Vagina (tissue), 2 donors: ENCODE results near the gene CAPN12. TPM values are rescaled to one million over a fixed set of nuclear protein-coding genes. Genes with fewer than 3 reads are reported as not detected.

Experiments
- DNase-seq, 2 donors: peaks; one replicate each; pipeline ENCODE4 v3.0.0-alpha.2; 2017; ENCODE audit errors: extremely low spot score in 2 of 2
- H3K27ac ChIP-seq: fragments of 200-600 bp; sonication (generic); one replicate; pipeline ENCODE4 v1.5.1; 2019
- H3K27me3 ChIP-seq: fragments of 200-600 bp; sonication (generic); one replicate; pipeline ENCODE4 v1.5.1; 2019
- H3K36me3 ChIP-seq, 2 donors: fragments of 200-600 bp; sonication (generic); one replicate each; pipeline ENCODE4 v1.5.1; 2017 to 2019
- H3K4me1 ChIP-seq: fragments of 200-600 bp; sonication (generic); one replicate; pipeline ENCODE4 v1.5.1; 2019
- H3K4me3 ChIP-seq, 2 donors: fragments of 200-600 bp; sonication (generic); 1 replicate in 1 of 2; 2 replicates in 1 of 2; pipeline ENCODE4 v1.5.1; 2016 to 2019
- H3K9me3 ChIP-seq: fragments of 200-600 bp; sonication (generic); one replicate; pipeline ENCODE4 v1.5.1; 2019
- POLR2A ChIP-seq, 2 donors: fragments of 450-650 bp; IDR thresholded peaks; one replicate each; pipeline ENCODE4 v1.6.1; 2017; ENCODE audit warnings: antibody characterized with exemption in 2 of 2, mild to moderate bottlenecking in 2 of 2, moderate library complexity in 2 of 2
- POLR2AphosphoS5 ChIP-seq, 2 donors: sonication (generic); formaldehyde crosslinking; IDR thresholded peaks; one replicate each; pipeline ENCODE4 v1.9.0; 2017; ENCODE audit warnings: antibody characterized with exemption in 2 of 2, mild to moderate bottlenecking in 2 of 2, low read depth in 1 of 2; ENCODE audit not compliant: insufficient read depth in 1 of 2
- intact Hi-C: fragments of 100-400 bp; cut with DNase I; formaldehyde crosslinking; loops from one replicate; pipeline ENCODE4 v1.15.1; 2023
- total RNA-seq: library from RNA; depleted of rRNA; stranded (reverse); fragments of >200 nt; gene quantifications from one replicate; pipeline ENCODE4 v1.2.3, GENCODE V29; 2016
- TF ChIP-seq, protein P1 (sequence below), 3 experiments: fragments of 450-650 bp in 2 of 3; fragments of 200-600 bp in 1 of 3; sonication (generic) in 1 of 3; IDR thresholded peaks; one replicate each; pipeline ENCODE4 v1.5.1; 2017 to 2019; ENCODE audit warnings: antibody characterized with exemption in 3 of 3, mild to moderate bottlenecking in 2 of 3, moderate library complexity in 2 of 3

The CAPN12 gene
- total RNA-seq, 1 donor from 2014 or later = 9.6 TPM

DNA sequence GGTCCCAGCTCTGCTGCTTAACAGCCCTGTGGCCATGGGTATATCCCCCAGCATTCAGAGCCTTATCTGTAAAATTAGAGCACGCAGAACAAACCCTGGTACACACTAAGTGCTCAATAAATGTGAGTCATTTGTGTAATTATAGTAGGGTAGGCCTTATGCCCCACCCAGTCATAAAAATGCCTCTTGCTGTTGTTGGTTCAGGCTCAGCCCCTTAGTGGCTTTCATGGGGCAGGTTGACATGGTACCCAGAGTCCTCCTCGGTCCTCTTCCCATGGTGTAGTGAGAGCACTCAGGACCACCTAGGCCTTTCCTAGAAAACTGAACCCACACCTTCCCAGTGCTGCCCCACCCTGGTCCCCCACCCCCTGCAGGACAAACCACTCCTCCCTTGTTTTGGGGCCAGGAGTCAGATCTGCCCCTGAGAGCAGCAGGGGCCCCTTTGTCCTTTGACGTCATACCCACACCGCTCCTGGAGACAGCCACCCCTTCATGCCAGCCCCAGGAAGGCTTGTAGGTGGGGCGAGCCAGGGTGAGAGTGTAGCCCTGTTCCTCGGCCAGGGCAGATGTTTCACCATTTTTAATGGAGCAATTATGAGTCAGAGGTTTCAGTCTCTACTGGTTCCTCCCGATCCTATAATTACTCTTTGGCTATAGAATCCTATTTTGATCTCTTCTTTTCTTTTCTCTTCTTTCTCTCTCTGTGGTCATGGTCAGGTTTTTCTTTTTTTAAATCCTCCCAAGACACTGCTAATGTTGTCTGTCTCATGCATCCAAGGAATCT is 60.0 kb downstream of the CAPN12 start:
- Histone ChIP-seq H3K9me3 (no peaks in the 10 kb centered on the region), H3K4me1 (peaks cover 96% of the 10 kb centered on the region), H3K27me3 (no peaks in the 10 kb centered on the region), H3K36me3 (no peaks in the 10 kb centered on the region), H3K27ac (peak overlapping the region; percentile 98), H3K4me3 (no peak overlapping the region)
- intact Hi-C loops = no loop called here
- TF ChIP-seq POLR2A (IDR thresholded peaks at IDR 0.05) (no peak), POLR2AphosphoS5 (IDR thresholded peaks at IDR 0.05; ENCODE audit: insufficient read depth in 1 of 2, low read depth in 1 of 2) (peak; percentile 42 to 65)
- peak in 1 of 2 donors; percentile 94 for DNase-seq

DNA sequence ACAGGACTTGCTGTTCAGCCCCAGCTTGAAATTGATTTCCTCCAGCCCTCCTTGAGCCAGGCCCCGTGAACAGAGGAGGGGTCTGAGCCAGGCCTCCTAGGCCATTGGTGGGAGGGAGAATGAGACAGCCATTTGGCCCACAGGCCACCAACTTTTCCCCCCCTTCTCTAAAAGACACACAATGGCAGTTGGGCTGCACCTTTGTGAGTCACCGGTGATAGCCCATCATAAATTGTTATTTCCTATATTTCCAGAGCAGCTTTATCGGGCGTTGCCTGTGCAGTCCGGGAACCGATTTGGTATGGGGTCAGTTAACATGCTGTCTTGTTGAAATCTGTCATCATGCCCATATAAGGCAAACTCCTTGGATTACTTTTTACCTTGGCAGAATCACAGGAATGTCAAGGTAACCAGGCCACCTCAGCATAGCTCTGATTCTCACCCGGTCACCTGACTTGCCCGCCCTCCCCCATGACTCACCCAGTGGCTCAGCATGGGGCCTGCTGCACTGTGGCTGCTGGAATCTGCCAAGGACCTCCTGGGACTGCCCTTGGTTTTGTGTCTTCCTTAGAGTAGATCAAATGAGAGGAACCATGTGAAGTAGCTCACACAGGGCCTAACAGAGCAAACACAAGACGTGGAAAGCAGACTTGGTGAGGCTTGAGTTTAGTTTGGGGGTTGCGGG is 60.7 kb downstream of the CAPN12 start:
- H3K4me3 ChIP-seq = no peak overlapping the region
- DNase-seq = no peak
- no peaks in the 10 kb centered on the region for H3K9me3 ChIP-seq
- H3K36me3 ChIP-seq = no peaks in the 10 kb centered on the region
- intact Hi-C loops = no loop called here
- H3K27me3 ChIP-seq = no peaks in the 10 kb centered on the region
- TF ChIP-seq POLR2A (IDR thresholded peaks at IDR 0.05) (no peak), POLR2AphosphoS5 (IDR thresholded peaks at IDR 0.05; ENCODE audit: insufficient read depth in 1 of 2, low read depth in 1 of 2) (peak; percentile 60 to 75)
- TF ChIP-seq, protein P1, sequence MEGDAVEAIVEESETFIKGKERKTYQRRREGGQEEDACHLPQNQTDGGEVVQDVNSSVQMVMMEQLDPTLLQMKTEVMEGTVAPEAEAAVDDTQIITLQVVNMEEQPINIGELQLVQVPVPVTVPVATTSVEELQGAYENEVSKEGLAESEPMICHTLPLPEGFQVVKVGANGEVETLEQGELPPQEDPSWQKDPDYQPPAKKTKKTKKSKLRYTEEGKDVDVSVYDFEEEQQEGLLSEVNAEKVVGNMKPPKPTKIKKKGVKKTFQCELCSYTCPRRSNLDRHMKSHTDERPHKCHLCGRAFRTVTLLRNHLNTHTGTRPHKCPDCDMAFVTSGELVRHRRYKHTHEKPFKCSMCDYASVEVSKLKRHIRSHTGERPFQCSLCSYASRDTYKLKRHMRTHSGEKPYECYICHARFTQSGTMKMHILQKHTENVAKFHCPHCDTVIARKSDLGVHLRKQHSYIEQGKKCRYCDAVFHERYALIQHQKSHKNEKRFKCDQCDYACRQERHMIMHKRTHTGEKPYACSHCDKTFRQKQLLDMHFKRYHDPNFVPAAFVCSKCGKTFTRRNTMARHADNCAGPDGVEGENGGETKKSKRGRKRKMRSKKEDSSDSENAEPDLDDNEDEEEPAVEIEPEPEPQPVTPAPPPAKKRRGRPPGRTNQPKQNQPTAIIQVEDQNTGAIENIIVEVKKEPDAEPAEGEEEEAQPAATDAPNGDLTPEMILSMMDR (IDR thresholded peaks at IDR 0.05) = no peak
- peak overlapping the region; percentile 98 for H3K27ac ChIP-seq
- peaks cover 96% of the 10 kb centered on the region for H3K4me1 ChIP-seq

DNA sequence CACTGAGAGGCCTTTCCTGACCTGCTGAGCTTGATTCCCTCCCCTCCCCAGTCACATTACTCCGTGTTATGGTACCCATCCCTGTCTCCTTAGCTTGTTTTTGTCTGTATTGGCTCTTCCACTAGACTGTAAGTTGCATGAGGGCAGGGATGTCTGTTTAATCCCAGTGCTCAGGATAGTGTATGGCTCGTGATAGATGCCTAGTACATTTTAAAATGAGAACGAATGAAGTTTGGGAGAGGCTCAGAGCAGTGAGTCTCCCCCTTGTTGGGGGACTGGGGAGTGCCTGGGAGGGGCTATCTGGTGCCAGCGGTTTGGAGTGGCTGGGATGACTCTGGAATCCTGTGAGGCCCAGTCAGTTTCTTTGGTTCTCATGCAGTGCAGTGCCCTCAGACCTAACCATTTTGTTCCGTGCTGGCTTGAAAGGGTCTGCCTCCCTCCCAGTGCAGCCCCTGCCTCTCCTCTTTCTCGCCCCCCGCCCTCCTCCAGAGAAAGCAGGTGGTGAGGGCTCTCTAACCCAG is 61.3 kb downstream of the CAPN12 start:
- Histone ChIP-seq H3K9me3 (no peaks in the 10 kb centered on the region), H3K27me3 (no peaks in the 10 kb centered on the region), H3K27ac (peak overlapping the region; percentile 98), H3K36me3 (no peaks in the 10 kb centered on the region), H3K4me1 (peaks cover 96% of the 10 kb centered on the region), H3K4me3 (no peak overlapping the region)
- TF ChIP-seq POLR2A (IDR thresholded peaks at IDR 0.05) (no peak), POLR2AphosphoS5 (IDR thresholded peaks at IDR 0.05; ENCODE audit: insufficient read depth in 1 of 2, low read depth in 1 of 2) (no peak)
- TF ChIP-seq, protein P1 (IDR thresholded peaks at IDR 0.05) = no peak
- DNase-seq = no peak
- intact Hi-C loops = no loop called here

DNA sequence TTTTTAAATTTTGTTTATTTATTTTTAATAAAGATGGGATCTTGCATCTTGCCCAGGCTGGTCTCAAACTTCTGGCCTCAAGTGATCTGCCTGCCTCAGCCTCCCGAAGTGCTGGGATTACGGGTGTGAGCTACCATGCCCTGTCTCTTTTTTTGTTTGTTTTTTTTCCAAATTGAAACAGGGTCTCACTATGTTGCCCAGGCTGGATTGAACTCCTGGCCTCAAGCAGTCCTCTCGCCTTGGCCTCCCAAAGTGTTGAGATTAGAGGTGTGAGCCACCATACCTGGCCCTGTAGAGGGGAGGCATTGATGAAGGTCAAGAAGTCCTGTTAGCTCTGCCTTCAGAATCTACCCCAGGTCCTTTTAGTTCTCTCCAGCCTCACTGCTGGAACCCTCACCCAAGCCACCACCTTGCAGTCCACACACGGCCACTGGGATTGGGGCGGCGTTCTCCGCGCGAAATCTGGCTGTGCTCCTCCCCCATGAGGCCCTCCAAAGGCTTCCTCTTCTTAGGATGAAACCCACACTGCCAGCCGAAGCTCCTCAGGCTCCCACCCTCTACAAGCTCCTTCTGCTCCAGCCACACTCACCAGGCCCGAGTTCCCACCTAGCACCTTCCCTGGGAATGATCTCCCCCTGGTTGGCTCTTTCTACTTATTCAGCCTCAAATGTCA is 61.9 kb downstream of the CAPN12 start:
- Histone ChIP-seq H3K27me3 (no peaks in the 10 kb centered on the region), H3K4me3 (no peak overlapping the region), H3K9me3 (no peaks in the 10 kb centered on the region), H3K27ac (peak overlapping the region; percentile 98), H3K4me1 (peaks cover 96% of the 10 kb centered on the region), H3K36me3 (no peaks in the 10 kb centered on the region)
- no peak for DNase-seq
- intact Hi-C loops = no loop called here
- TF ChIP-seq, protein P1 (IDR thresholded peaks at IDR 0.05) = no peak

Other genes starting within 250 kb of the CAPN12 start
- gene MAP4K1, start 126.5 kb downstream of the CAPN12 start, total RNA-seq = 47.9 TPM
- 349 TPM for gene EIF3K, start 125.3 kb downstream of the CAPN12 start, total RNA-seq
- 513 TPM for gene ACTN4, start 96.8 kb downstream of the CAPN12 start, total RNA-seq
- gene LGALS7, start 29.0 kb upstream of the CAPN12 start, total RNA-seq = 269 TPM
- gene LGALS7B, start 44.7 kb upstream of the CAPN12 start, total RNA-seq = 760 TPM
- not detected for gene LGALS4, start 68.5 kb upstream of the CAPN12 start, total RNA-seq
- 158 TPM for gene ECH1, start 87.3 kb upstream of the CAPN12 start, total RNA-seq
- 190 TPM for gene HNRNPL, start 105.5 kb upstream of the CAPN12 start, total RNA-seq
- 7.4 TPM for gene RINL, start 133.8 kb upstream of the CAPN12 start, total RNA-seq
- gene SIRT2, start 155.1 kb upstream of the CAPN12 start, total RNA-seq = 51.6 TPM
- gene NFKBIB, start 155.5 kb upstream of the CAPN12 start, total RNA-seq = 16.7 TPM
- not detected for gene CCER2, start 167.7 kb upstream of the CAPN12 start, total RNA-seq
- gene SARS2, start 186.3 kb upstream of the CAPN12 start, total RNA-seq = 26.3 TPM
- gene MRPS12, start 186.5 kb upstream of the CAPN12 start, total RNA-seq = 44.7 TPM
- gene FBXO17, start 231.3 kb upstream of the CAPN12 start, total RNA-seq = 44.0 TPM